ENCODE results near the gene SLC22A23.

SLC22A23 gene

GRCh38 chr6:3414327-3415081 lies 42.3 kb downstream of the SLC22A23 start:
- DNase-seq (ENCODE audit: extremely low spot score): no peak
- ChIA-PET CTCF (interaction anchor here (0.6 to 0.7 kb wide), 2 partner anchors 46 to 200 kb away, joined by 3 read pairs; no protein-coding TSS in a partner anchor), POLR2A (no interaction called here)
- TF ChIP-seq BHLHE40 (IDR thresholded peaks at IDR 0.05; ENCODE audit: borderline replicate concordance): no peak
- no peak for TF ChIP-seq TARDBP (IDR thresholded peaks at IDR 0.05)
- TF ChIP-seq NFRKB (IDR thresholded peaks at IDR 0.05): no peak
- no peak for TF ChIP-seq FOXK2 (IDR thresholded peaks at IDR 0.05)
- TF ChIP-seq ELF4 (IDR thresholded peaks at IDR 0.05): no peak
- TF ChIP-seq CTBP1 (IDR thresholded peaks at IDR 0.05; ENCODE audit: borderline replicate concordance): no peak
- TF ChIP-seq SP1 (IDR thresholded peaks at IDR 0.05): no peak
- no peak for TF ChIP-seq ZNF384 (IDR thresholded peaks at IDR 0.05)
- TF ChIP-seq SUZ12 (IDR thresholded peaks at IDR 0.05): no peak
- TF ChIP-seq FOXM1 (IDR thresholded peaks at IDR 0.05; ENCODE audit: borderline replicate concordance): no peak
- no peak for TF ChIP-seq LEF1 (IDR thresholded peaks at IDR 0.05; ENCODE audit: borderline replicate concordance)
- TF ChIP-seq FOXA1 (IDR thresholded peaks at IDR 0.05): no peak
- TF ChIP-seq L3MBTL2 (conservative IDR thresholded peaks at IDR 0.05): no peak
- TF ChIP-seq HDGF (IDR thresholded peaks at IDR 0.05; ENCODE audit: borderline replicate concordance): no peak

- POLR2A ChIA-PET: no interaction called here
- CTCF ChIA-PET: interaction anchor here (0.6 kb wide), 1 partner anchor 9 kb away, joined by 3 read pairs; no protein-coding TSS in a partner anchor
- TF ChIP-seq, protein P1, sequence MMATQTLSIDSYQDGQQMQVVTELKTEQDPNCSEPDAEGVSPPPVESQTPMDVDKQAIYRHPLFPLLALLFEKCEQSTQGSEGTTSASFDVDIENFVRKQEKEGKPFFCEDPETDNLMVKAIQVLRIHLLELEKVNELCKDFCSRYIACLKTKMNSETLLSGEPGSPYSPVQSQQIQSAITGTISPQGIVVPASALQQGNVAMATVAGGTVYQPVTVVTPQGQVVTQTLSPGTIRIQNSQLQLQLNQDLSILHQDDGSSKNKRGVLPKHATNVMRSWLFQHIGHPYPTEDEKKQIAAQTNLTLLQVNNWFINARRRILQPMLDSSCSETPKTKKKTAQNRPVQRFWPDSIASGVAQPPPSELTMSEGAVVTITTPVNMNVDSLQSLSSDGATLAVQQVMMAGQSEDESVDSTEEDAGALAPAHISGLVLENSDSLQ (IDR thresholded peaks at IDR 0.05): no peak
- no peak for TF ChIP-seq FOXA1 (IDR thresholded peaks at IDR 0.05)
- TF ChIP-seq CTBP1 (IDR thresholded peaks at IDR 0.05; ENCODE audit: borderline replicate concordance): no peak
- no peak for TF ChIP-seq BHLHE40 (IDR thresholded peaks at IDR 0.05; ENCODE audit: borderline replicate concordance)
- no peak for TF ChIP-seq LEF1 (IDR thresholded peaks at IDR 0.05; ENCODE audit: borderline replicate concordance)
- TF ChIP-seq NFRKB (IDR thresholded peaks at IDR 0.05): no peak
- no peak for TF ChIP-seq FOXM1 (IDR thresholded peaks at IDR 0.05; ENCODE audit: borderline replicate concordance)
- TF ChIP-seq ELF4 (IDR thresholded peaks at IDR 0.05): no peak
- no peak for TF ChIP-seq TARDBP (IDR thresholded peaks at IDR 0.05)
- TF ChIP-seq ZNF384 (IDR thresholded peaks at IDR 0.05): no peak
- TF ChIP-seq HDGF (IDR thresholded peaks at IDR 0.05; ENCODE audit: borderline replicate concordance): no peak
- no peak for TF ChIP-seq SP1 (IDR thresholded peaks at IDR 0.05)
- no peak for TF ChIP-seq ARNT (IDR thresholded peaks at IDR 0.05)
- no peak for TF ChIP-seq SUZ12 (IDR thresholded peaks at IDR 0.05)
- TF ChIP-seq FOXK2 (IDR thresholded peaks at IDR 0.05): no peak
- DNase-seq (ENCODE audit: extremely low spot score): no peak
Observed at GRCh38 chr6:3413592-3413991, 43.3 kb downstream of the SLC22A23 start.

DNA sequence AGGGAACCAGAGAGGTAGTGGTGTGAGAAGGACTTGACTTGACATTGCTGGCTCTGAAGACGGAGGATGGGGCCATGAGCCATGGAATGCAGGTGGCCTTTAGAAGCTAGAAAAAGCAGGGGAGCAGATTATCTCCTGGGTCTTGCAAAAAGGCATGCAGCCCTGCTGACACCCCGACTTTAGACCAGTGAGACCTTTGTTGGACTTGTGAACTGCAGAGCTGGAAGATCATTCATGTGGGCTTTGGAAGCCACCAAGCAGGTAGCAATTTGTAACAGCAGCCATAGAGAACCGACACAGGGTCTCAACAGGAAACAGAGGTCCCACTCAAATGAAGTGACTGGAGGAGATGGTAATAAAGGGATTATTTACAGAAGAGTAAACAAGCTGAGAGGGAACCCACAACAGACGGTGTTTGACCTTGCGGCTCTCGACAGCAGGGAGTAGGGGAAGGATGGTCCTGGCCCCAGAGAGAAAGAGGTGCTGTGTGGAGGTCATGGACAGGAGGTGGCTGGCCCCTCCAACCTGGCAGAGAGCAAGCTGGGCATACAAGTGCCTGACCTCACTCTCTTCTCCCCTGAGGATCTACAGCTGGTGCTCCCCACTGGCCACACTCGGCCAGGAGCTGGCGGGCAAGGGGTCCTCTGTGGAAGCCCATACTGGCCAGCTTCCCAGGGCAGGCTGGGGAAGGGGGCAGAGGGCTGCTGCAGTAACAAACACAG lies 43.9 kb downstream of the SLC22A23 start:
- ChIA-PET CTCF (interaction anchor here (0.6 kb wide), 2 partner anchors 8 to 543 kb away, joined by 3 read pairs; no protein-coding TSS in a partner anchor), POLR2A (no interaction called here)
- no peak for DNase-seq (ENCODE audit: extremely low spot score)
- no peak for TF ChIP-seq HDGF (IDR thresholded peaks at IDR 0.05; ENCODE audit: borderline replicate concordance)
- TF ChIP-seq TARDBP (IDR thresholded peaks at IDR 0.05): no peak
- TF ChIP-seq, protein P1 (IDR thresholded peaks at IDR 0.05): no peak
- no peak for TF ChIP-seq CTBP1 (IDR thresholded peaks at IDR 0.05; ENCODE audit: borderline replicate concordance)
- TF ChIP-seq L3MBTL2 (conservative IDR thresholded peaks at IDR 0.05): no peak
- no peak for TF ChIP-seq LEF1 (IDR thresholded peaks at IDR 0.05; ENCODE audit: borderline replicate concordance)
- TF ChIP-seq SUZ12 (IDR thresholded peaks at IDR 0.05): no peak
- no peak for TF ChIP-seq ZNF384 (IDR thresholded peaks at IDR 0.05)
- no peak for TF ChIP-seq NFRKB (IDR thresholded peaks at IDR 0.05)

GRCh38 chr6:3411967-3412778 lies 44.7 kb downstream of the SLC22A23 start:
- ChIA-PET POLR2A (no interaction called here), CTCF (interaction anchor here (0.6 to 1.6 kb wide), 2 partner anchors 10 to 543 kb away, joined by 3 to 7 read pairs; no protein-coding TSS in a partner anchor)
- no peak for DNase-seq (ENCODE audit: extremely low spot score)
- TF ChIP-seq SP1 (IDR thresholded peaks at IDR 0.05): no peak
- TF ChIP-seq ZNF384 (IDR thresholded peaks at IDR 0.05): no peak
- TF ChIP-seq TARDBP (IDR thresholded peaks at IDR 0.05): no peak
- TF ChIP-seq ELF4 (IDR thresholded peaks at IDR 0.05): no peak
- TF ChIP-seq LEF1 (IDR thresholded peaks at IDR 0.05; ENCODE audit: borderline replicate concordance): no peak
- TF ChIP-seq FOXA1 (IDR thresholded peaks at IDR 0.05): no peak
- no peak for TF ChIP-seq FOXM1 (IDR thresholded peaks at IDR 0.05; ENCODE audit: borderline replicate concordance)
- no peak for TF ChIP-seq L3MBTL2 (conservative IDR thresholded peaks at IDR 0.05)
- TF ChIP-seq FOXK2 (IDR thresholded peaks at IDR 0.05): no peak
- no peak for TF ChIP-seq HDGF (IDR thresholded peaks at IDR 0.05; ENCODE audit: borderline replicate concordance)
- TF ChIP-seq, protein P1 (IDR thresholded peaks at IDR 0.05): no peak
- no peak for TF ChIP-seq ARNT (IDR thresholded peaks at IDR 0.05)
- TF ChIP-seq NFRKB (IDR thresholded peaks at IDR 0.05): no peak
- no peak for TF ChIP-seq SUZ12 (IDR thresholded peaks at IDR 0.05)
- no peak for TF ChIP-seq BHLHE40 (IDR thresholded peaks at IDR 0.05; ENCODE audit: borderline replicate concordance)
- no peak for TF ChIP-seq CTBP1 (IDR thresholded peaks at IDR 0.05; ENCODE audit: borderline replicate concordance)

Measured in HEK293T (cell line).